ENCODE data around the gene NOTCH4. TPM values are rescaled to one million over a fixed set of nuclear protein-coding genes. Genes with fewer than 3 reads are reported as not detected.

The NOTCH4 gene
- polyA plus RNA-seq, 6 donors from 2014 or later = 5.1 to 10.0 (median 8.4) TPM

DNA sequence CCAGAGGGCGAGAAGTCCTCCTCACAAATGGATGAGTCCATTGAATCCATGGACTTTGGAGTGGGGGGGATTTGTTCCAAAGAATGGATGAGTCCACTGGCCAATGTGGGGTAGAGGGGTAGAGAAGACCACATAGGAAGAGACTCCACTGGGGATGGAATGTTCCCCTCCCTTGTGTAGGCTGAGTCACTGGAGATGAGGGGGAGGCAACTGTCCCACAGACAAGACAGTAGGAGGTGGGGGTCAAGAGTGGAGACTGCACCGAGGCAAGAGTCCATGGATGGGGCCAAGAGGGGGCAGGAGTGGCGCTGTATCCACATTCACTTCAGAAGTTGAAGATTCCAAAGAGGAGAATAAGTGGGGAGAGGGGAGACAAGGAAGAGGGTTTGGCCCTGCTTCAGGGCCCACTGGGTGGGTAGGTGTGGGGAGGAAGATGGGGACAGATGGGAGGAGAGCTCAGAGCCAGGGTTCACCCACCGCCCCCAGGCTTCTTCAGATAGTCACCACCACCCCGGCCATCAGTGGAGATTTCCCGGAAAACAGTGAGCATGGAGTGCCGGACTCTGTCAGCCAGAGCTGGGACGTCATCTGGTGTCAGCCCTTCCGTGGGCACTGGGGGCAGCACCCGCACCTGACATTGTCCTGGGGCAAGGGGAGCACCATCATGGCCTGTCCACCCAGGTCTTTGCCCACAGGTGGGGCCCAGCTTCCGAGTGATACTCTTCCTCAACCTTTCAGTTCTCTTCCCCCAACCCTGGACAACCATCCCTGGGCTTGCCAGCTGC is 54.9 kb downstream of the NOTCH4 start:
- H3K36me3 Mint-ChIP-seq = peaks cover 6 to 40% of the 10 kb centered on the region in 2 donors
- no peaks in the 10 kb centered on the region for H3K27me3 Mint-ChIP-seq
- H3K4me3 Mint-ChIP-seq = no peak overlapping the region
- peaks cover 35 to 45% (median 41%) of the 10 kb centered on the region in 3 donors for H3K4me1 Mint-ChIP-seq
- no peak for ATAC-seq (ENCODE audit: low read depth in 2 of 2)
- H3K27ac Mint-ChIP-seq = peak overlapping the region in 1 of 6 donors; percentile 60
- no peak for DNase-seq
- H3K9me3 Mint-ChIP-seq = peaks cover 0 to 1% (median 0%) of the 10 kb centered on the region in 7 donors

DNA sequence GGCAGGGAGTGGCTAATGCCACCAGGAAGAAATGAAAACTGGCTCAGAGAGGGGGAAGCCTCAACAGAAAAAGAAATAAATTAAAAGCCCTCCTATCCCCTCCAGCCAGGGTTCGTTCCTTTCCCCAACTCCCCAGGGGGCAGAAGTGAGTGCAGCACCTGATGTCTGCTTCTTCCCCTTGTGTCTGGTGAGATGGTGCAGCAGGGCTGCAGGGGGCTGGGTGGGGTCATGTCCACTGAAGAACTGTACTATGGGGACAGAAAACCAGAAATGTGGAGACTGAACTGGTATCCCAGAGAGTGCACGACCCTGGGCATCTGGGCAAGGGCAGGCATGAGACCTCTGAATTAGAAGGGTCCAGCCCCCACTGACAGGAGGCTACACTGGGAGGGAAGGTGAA is 55.5 kb downstream of the NOTCH4 start:
- Mint-ChIP-seq H3K4me3 (no peak overlapping the region), H3K4me1 (peaks cover 32 to 39% (median 35%) of the 10 kb centered on the region in 3 donors), H3K9me3 (peaks cover 0 to 1% (median 0%) of the 10 kb centered on the region in 7 donors), H3K27ac (peak overlapping the region in 1 of 6 donors; percentile 65), H3K27me3 (no peaks in the 10 kb centered on the region), H3K36me3 (peaks cover 6 to 40% of the 10 kb centered on the region in 2 donors)
- ATAC-seq (ENCODE audit: low read depth in 2 of 2) = no peak
- no peak for DNase-seq

GRCh38 chr6:32167761-32168262 is 56.1 kb downstream of the NOTCH4 start:
- Mint-ChIP-seq H3K27ac (peak overlapping the region in 1 of 6 donors; percentile 87), H3K36me3 (peaks cover 6 to 40% of the 10 kb centered on the region in 2 donors), H3K9me3 (peaks cover 0 to 1% (median 0%) of the 10 kb centered on the region in 7 donors), H3K4me3 (peak overlapping the region in 1 of 8 donors; percentile 25), H3K4me1 (peaks cover 28 to 35% (median 29%) of the 10 kb centered on the region in 3 donors), H3K27me3 (no peaks in the 10 kb centered on the region)
- ATAC-seq (ENCODE audit: low read depth in 2 of 2) (no peak), DNase-seq (no peak)

DNA sequence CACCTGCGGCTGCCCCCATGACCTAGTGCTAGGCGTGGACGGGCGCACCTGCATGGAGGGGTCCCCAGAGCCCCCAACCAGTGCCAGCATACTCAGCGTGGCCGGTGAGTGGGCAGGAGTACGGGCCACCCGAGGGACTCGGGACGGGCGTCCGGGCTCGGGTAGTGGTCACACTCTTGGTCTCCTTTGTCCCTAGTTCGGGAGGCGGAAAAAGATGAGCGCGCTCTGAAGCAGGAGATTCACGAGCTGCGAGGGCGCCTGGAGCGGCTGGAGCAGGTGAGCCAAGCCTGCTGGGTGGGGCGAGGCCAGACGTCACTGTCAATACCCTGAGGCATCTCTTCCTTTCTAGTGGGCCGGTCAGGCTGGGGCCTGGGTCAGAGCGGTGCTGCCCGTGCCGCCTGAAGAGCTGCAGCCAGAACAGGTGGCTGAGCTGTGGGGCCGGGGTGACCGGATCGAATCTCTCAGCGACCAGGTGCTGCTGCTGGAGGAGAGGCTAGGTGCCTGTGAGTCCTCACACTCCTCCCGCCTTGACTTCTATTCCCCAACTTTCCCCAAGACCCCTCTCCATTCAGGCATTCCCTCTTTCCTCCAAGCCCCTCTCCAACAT is 56.6 kb downstream of the NOTCH4 start:
- H3K9me3 Mint-ChIP-seq = peaks cover 0 to 1% (median 0%) of the 10 kb centered on the region in 7 donors
- H3K27ac Mint-ChIP-seq = peak overlapping the region in 1 of 6 donors; percentile 87
- H3K36me3 Mint-ChIP-seq = peaks cover 6 to 40% of the 10 kb centered on the region in 2 donors
- peaks cover 24 to 35% (median 27%) of the 10 kb centered on the region in 3 donors for H3K4me1 Mint-ChIP-seq
- no peaks in the 10 kb centered on the region for H3K27me3 Mint-ChIP-seq
- no peak overlapping the region for H3K4me3 Mint-ChIP-seq
- DNase-seq (no peak), ATAC-seq (ENCODE audit: low read depth in 2 of 2) (no peak)

GRCh38 chr6:32166411-32167061 is 57.3 kb downstream of the NOTCH4 start:
- ATAC-seq (ENCODE audit: low read depth in 2 of 2) (no peak), DNase-seq (no peak)
- Mint-ChIP-seq H3K27me3 (no peaks in the 10 kb centered on the region), H3K9me3 (peaks cover 0 to 1% (median 0%) of the 10 kb centered on the region in 7 donors), H3K4me3 (no peak overlapping the region), H3K36me3 (peaks cover 6 to 40% of the 10 kb centered on the region in 2 donors), H3K4me1 (peaks cover 24 to 35% (median 27%) of the 10 kb centered on the region in 3 donors), H3K27ac (no peak overlapping the region)

- H3K36me3 Mint-ChIP-seq = peaks cover 0 to 19% of the 10 kb centered on the region in 2 donors
- peak within 1 kb of the TSS in 1 of 6 donors; percentile 56 for H3K27ac Mint-ChIP-seq
- H3K4me1 Mint-ChIP-seq = peaks cover 14 to 22% (median 16%) of the 10 kb centered on the region in 3 donors
- H3K4me3 Mint-ChIP-seq = no peak within 1 kb of the TSS
- DNase-seq = no peak
- no peaks in the 10 kb centered on the region for H3K27me3 Mint-ChIP-seq
- peaks cover 0 to 1% (median 0%) of the 10 kb centered on the region in 7 donors for H3K9me3 Mint-ChIP-seq
- ATAC-seq (ENCODE audit: low read depth in 2 of 2) = no peak
Measured at GRCh38 chr6:32164295-32164694, 59.6 kb downstream of the NOTCH4 start, which contains the start of gene EGFL8. EGFL8 (plus strand) TSS chr6:32164595; CDS start chr6:32166166, 1,571 bp downstream.

- no peak for DNase-seq
- peak overlapping the region in 1 of 6 donors; percentile 56 for H3K27ac Mint-ChIP-seq
- H3K9me3 Mint-ChIP-seq = peaks cover 0 to 1% (median 0%) of the 10 kb centered on the region in 7 donors
- no peaks in the 10 kb centered on the region for H3K27me3 Mint-ChIP-seq
- peaks cover 12 to 20% (median 12%) of the 10 kb centered on the region in 3 donors for H3K4me1 Mint-ChIP-seq
- H3K36me3 Mint-ChIP-seq = peaks cover 0 to 13% of the 10 kb centered on the region in 2 donors
- ATAC-seq (ENCODE audit: low read depth in 2 of 2) = no peak
- H3K4me3 Mint-ChIP-seq = no peak overlapping the region
Measured at GRCh38 chr6:32163559-32164258, 60.2 kb downstream of the NOTCH4 start.

DNA sequence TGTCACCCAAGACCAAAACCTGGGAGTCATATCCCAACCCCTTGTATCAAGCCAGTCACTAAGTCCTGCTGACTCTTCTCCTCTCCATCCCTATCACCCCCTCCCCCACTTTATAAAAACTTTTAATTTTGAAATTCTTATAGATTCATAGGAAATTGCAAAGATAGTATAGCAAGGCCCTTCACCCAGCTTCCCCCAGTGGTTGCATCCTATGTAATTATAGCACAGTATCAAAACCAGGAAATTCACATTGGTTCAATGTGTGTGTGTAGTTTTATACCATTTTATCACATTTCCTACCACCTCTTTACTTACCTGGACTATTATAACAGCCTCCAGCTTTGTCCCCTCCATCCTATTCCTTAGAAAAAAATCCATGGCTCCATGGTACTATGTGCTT is 65.8 kb downstream of the NOTCH4 start:
- DNase-seq (no peak), ATAC-seq (ENCODE audit: low read depth in 2 of 2) (no peak)
- Mint-ChIP-seq H3K4me1 (peaks cover 21 to 29% (median 26%) of the 10 kb centered on the region in 3 donors), H3K36me3 (peaks cover 0 to 8% of the 10 kb centered on the region in 2 donors), H3K27ac (no peak overlapping the region), H3K27me3 (peaks cover 7 to 15% (median 8%) of the 10 kb centered on the region in 3 donors), H3K9me3 (no peaks in the 10 kb centered on the region), H3K4me3 (peak overlapping the region in 1 of 8 donors; percentile 54)

DNA sequence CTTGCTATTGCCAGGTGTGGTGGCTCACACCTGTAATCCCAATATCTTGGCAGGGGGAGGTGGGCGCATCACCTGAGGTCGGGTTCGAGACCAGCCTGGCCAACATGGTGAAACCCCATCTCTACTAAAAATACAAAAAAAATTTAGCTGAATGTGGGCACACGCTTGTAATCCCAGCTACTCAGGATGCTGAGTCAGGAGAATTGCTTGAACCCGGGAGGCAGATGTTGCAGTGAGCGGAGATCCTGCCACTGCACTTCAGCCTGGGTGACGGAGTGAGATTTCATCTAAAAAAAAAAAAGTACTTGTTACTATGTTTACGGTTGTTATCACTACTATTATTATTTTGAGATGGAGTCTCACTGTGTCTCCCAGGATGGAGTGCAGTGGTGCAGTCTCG is 67.0 kb downstream of the NOTCH4 start:
- Mint-ChIP-seq H3K9me3 (no peaks in the 10 kb centered on the region), H3K4me3 (no peak overlapping the region), H3K36me3 (peaks cover 0 to 8% of the 10 kb centered on the region in 2 donors), H3K27ac (no peak overlapping the region), H3K4me1 (peaks cover 26 to 36% (median 33%) of the 10 kb centered on the region in 3 donors), H3K27me3 (peaks cover 13 to 25% (median 20%) of the 10 kb centered on the region in 3 donors)
- ATAC-seq (ENCODE audit: low read depth in 2 of 2) = no peak
- no peak for DNase-seq

GRCh38 chr6:32154514-32155161 is 69.2 kb downstream of the NOTCH4 start:
- ATAC-seq (ENCODE audit: low read depth in 2 of 2) (peak; percentile 89 to 91), DNase-seq (peak; percentile 73)
- Mint-ChIP-seq H3K27ac (peak overlapping the region in 2 of 6 donors; percentile 15 to 24), H3K4me3 (peak overlapping the region; percentile 79 to 98 (median 93)), H3K36me3 (peaks cover 0 to 8% of the 10 kb centered on the region in 2 donors), H3K27me3 (peaks cover 28 to 47% (median 42%) of the 10 kb centered on the region in 3 donors), H3K4me1 (peaks cover 39 to 51% (median 47%) of the 10 kb centered on the region in 3 donors), H3K9me3 (no peaks in the 10 kb centered on the region)

DNA sequence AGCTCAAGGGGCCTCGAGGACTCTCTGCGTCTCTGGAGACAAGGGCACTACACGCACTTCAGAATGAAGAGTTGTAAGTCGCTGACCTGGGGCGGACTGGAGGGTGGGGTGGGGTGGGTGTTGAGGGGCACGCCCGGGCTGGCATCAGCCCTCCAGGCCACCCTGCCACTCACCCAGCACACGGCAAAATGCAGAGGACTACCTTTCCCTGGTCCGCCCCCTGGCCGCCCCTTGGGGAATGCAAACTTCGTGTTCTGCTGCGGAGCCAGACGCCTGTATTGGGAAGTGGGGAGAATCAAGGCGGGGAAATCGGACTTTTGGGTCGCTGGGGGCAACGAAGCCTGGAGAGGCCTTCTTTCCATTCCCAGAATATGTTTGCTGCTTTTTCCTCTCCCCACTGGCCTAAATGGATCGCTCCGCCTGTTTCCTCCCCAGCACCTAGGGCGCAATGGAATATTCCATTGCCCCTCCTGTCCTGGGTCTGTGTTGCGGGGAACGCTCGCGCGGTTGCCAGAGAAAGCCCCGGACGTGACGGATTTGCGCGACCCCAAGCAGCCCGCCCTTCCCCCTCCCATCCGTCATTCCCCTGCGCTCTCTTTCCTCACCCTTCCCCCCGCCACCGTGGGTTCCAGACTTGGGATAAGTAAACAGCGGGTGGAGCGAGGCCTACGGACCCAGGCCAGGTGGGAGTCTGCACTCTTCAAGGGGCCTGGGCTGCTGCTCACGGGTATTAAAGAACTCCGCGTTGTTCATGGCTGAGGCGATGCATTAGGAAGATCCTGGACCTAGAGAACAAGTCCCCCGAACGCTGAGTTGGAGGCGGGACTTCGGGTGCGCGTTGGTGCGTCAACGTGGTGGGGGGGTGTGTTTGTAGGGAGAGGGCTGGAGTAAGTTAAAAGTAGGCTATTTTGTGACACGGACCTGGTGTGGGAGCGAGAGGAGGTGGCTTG is 70.0 kb downstream of the NOTCH4 start, which contains the start of gene PPT2:
Gene PPT2, plus strand, starts transcription at position 578 of the 950 bp plus-strand sequence. CDS start 454 bp downstream, outside the sequence.
- Mint-ChIP-seq H3K4me3 (peak within 1 kb of the TSS; percentile 79 to 98 (median 93)), H3K4me1 (peaks cover 44 to 54% (median 50%) of the 10 kb centered on the region in 3 donors), H3K9me3 (peaks cover 0 to 2% (median 0%) of the 10 kb centered on the region in 7 donors), H3K36me3 (peaks cover 0 to 10% of the 10 kb centered on the region in 2 donors), H3K27me3 (peaks cover 34 to 54% (median 50%) of the 10 kb centered on the region in 3 donors), H3K27ac (peak within 1 kb of the TSS; percentile 15 to 86 (median 74))
- no peak for DNase-seq
- peak; percentile 37 to 43 for ATAC-seq (ENCODE audit: low read depth in 2 of 2)
